ENCODE measurements around the gene PCBP3. TPM values are rescaled to one million over a fixed set of nuclear protein-coding genes. Genes with fewer than 3 reads are reported as not detected.

PCBP3 gene
- total and polyA plus RNA-seq, 2 donors (not counting 3 experiments of a cell fraction or from before 2014, with no cell fraction given) = 0.06 to 1.1 TPM

DNA sequence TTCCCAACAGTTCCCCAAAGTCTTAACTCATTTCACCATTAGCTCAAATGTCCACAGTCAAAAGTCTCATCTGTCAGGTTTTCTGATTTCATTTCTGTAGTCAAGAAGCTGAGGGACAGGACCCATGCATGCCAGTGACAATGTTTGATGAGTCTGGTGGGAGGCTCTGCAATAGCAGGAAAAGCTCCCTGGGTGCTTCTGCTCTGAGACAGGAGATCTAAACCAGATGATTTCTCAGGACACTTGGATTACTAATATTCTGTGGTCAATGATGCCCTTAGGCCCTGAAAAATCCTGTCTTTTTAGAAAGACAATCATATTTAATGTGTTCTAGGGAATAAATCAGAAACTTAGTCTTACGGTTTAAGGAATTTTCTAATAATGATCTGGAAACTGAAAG, 56.4 kb downstream of the PCBP3 start:
- no peak for TF ChIP-seq GATA2 (IDR thresholded peaks at IDR 0.05; ENCODE audit: insufficient read depth, insufficient read length, low read depth, low read length)
- TF ChIP-seq MYC (IDR thresholded peaks at IDR 0.05; ENCODE audit: low read depth, low read length) = no peak
- no peak for TF ChIP-seq EZH2 (IDR thresholded peaks at IDR 0.05; ENCODE audit: borderline replicate concordance, low read depth, low read length, severe bottlenecking)
- TF ChIP-seq JUN (IDR thresholded peaks at IDR 0.05; ENCODE audit: borderline replicate concordance, insufficient read depth, insufficient read length, low read depth) = no peak
- no peak for TF ChIP-seq POLR2A (IDR thresholded peaks at IDR 0.05; ENCODE audit: low read depth, low read length)
- TF ChIP-seq FOS (IDR thresholded peaks at IDR 0.05; ENCODE audit: borderline replicate concordance, insufficient read depth, low read length) = no peak
- TF ChIP-seq POLR2AphosphoS5 (IDR thresholded peaks at IDR 0.05; ENCODE audit: insufficient read depth, low read depth, low read length) = no peak
- TF ChIP-seq, protein P1, sequence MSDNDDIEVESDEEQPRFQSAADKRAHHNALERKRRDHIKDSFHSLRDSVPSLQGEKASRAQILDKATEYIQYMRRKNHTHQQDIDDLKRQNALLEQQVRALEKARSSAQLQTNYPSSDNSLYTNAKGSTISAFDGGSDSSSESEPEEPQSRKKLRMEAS (IDR thresholded peaks at IDR 0.05; ENCODE audit: insufficient read depth, insufficient read length) = no peak
- TF ChIP-seq, protein P2, sequence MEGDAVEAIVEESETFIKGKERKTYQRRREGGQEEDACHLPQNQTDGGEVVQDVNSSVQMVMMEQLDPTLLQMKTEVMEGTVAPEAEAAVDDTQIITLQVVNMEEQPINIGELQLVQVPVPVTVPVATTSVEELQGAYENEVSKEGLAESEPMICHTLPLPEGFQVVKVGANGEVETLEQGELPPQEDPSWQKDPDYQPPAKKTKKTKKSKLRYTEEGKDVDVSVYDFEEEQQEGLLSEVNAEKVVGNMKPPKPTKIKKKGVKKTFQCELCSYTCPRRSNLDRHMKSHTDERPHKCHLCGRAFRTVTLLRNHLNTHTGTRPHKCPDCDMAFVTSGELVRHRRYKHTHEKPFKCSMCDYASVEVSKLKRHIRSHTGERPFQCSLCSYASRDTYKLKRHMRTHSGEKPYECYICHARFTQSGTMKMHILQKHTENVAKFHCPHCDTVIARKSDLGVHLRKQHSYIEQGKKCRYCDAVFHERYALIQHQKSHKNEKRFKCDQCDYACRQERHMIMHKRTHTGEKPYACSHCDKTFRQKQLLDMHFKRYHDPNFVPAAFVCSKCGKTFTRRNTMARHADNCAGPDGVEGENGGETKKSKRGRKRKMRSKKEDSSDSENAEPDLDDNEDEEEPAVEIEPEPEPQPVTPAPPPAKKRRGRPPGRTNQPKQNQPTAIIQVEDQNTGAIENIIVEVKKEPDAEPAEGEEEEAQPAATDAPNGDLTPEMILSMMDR (IDR thresholded peaks at IDR 0.05; ENCODE audit: extremely low read depth in 1 of 2, insufficient read depth in 1 of 2, low read depth in 1 of 2, low read length in 2 of 2) = no peak
- no peak for DNase-seq (ENCODE audit: low read depth, low spot score)
- H3K79me2 ChIP-seq (ENCODE audit: control insufficient read depth, insufficient read depth, low read length) = no peaks in the 10 kb centered on the region
- no peaks in the 10 kb centered on the region for H3K9me3 ChIP-seq (replicated peaks; ENCODE audit: control insufficient read depth, insufficient read depth, low read length)
- no peaks in the 10 kb centered on the region for H4K20me1 ChIP-seq (replicated peaks; ENCODE audit: control insufficient read depth, extremely low read depth, insufficient read depth, low read length)
- H3K9ac ChIP-seq (replicated peaks; ENCODE audit: extremely low read depth, insufficient read depth, low read length) = no peak overlapping the region
- dilution Hi-C loops (cut with MboI; ENCODE audit: extremely low pct_ligation_motif_present, low sequenced_read_pairs) (no loop called here), intact Hi-C loops (cut with micrococcal nuclease) (no loop called here)
- H3K4me3 ChIP-seq (replicated peaks in 1 of 3; ENCODE audit: insufficient read depth in 1 of 3, low read depth in 1 of 3, low read length in 3 of 3) = no peak overlapping the region
- H2AFZ ChIP-seq (ENCODE audit: low read depth, low read length) = no peak overlapping the region
- no peak overlapping the region for H3K4me2 ChIP-seq (ENCODE audit: insufficient read depth, low read length)
- H3K36me3 ChIP-seq (ENCODE audit: control insufficient read depth in 2 of 2, extremely low read depth in 1 of 2, insufficient read depth in 2 of 2, low read length in 2 of 2) = no peaks in the 10 kb centered on the region
- no peaks in the 10 kb centered on the region for H3K9me1 ChIP-seq (replicated peaks; ENCODE audit: control insufficient read depth, extremely low read depth, insufficient read depth, low read length)
- ChIA-PET POLR2A (no interaction called here), CTCF (no interaction called here)
- no peaks in the 10 kb centered on the region for H3K4me1 ChIP-seq (ENCODE audit: control insufficient read depth, extremely low read depth, insufficient read depth, low read length)
- FAIRE-seq = no peak
- H3K27me3 ChIP-seq (ENCODE audit: control insufficient read depth in 2 of 2, insufficient read depth in 2 of 2, low read length in 2 of 2) = peaks cover 0 to 4% of the 10 kb centered on the region in 2 experiments
- no peak overlapping the region for H3K27ac ChIP-seq (ENCODE audit: insufficient read depth, low read depth, low read length)
- no TSS peak for BruUV-seq (replicated peaks)

All from endothelial cell of umbilical vein (primary cell).